Vagina (tissue), 2 donors: Measurements from ENCODE around the gene RLBP1. TPM values are rescaled to one million over a fixed set of nuclear protein-coding genes. Genes with fewer than 3 reads are reported as not detected.
"Not testable (repeated sequence)": the region's sequence is repeated elsewhere in the genome, so short reads cannot be mapped to it uniquely, and the experiment has no call there.

Source experiments
- DNase-seq, 2 donors: peaks; one replicate each; pipeline ENCODE4 v3.0.0-alpha.2; 2017; ENCODE audit errors: extremely low spot score in 2 of 2
- H3K27ac ChIP-seq: fragments of 200-600 bp; sonication (generic); one replicate; pipeline ENCODE4 v1.5.1; 2019
- H3K27me3 ChIP-seq: fragments of 200-600 bp; sonication (generic); one replicate; pipeline ENCODE4 v1.5.1; 2019
- H3K36me3 ChIP-seq, 2 donors: fragments of 200-600 bp; sonication (generic); one replicate each; pipeline ENCODE4 v1.5.1; 2017 to 2019
- H3K4me1 ChIP-seq: fragments of 200-600 bp; sonication (generic); one replicate; pipeline ENCODE4 v1.5.1; 2019
- H3K4me3 ChIP-seq, 2 donors: fragments of 200-600 bp; sonication (generic); 1 replicate in 1 of 2; 2 replicates in 1 of 2; pipeline ENCODE4 v1.5.1; 2016 to 2019
- H3K9me3 ChIP-seq: fragments of 200-600 bp; sonication (generic); one replicate; pipeline ENCODE4 v1.5.1; 2019
- POLR2A ChIP-seq, 2 donors: fragments of 450-650 bp; IDR thresholded peaks; one replicate each; pipeline ENCODE4 v1.6.1; 2017; ENCODE audit warnings: antibody characterized with exemption in 2 of 2, mild to moderate bottlenecking in 2 of 2, moderate library complexity in 2 of 2
- POLR2AphosphoS5 ChIP-seq, 2 donors: sonication (generic); formaldehyde crosslinking; IDR thresholded peaks; one replicate each; pipeline ENCODE4 v1.9.0; 2017; ENCODE audit warnings: antibody characterized with exemption in 2 of 2, mild to moderate bottlenecking in 2 of 2, low read depth in 1 of 2; ENCODE audit not compliant: insufficient read depth in 1 of 2
- intact Hi-C: fragments of 100-400 bp; cut with DNase I; formaldehyde crosslinking; loops from one replicate; pipeline ENCODE4 v1.15.1; 2023
- total RNA-seq: library from RNA; depleted of rRNA; stranded (reverse); fragments of >200 nt; gene quantifications from one replicate; pipeline ENCODE4 v1.2.3, GENCODE V29; 2016
- TF ChIP-seq, protein P1 (sequence below), 3 experiments: fragments of 450-650 bp in 2 of 3; fragments of 200-600 bp in 1 of 3; sonication (generic) in 1 of 3; IDR thresholded peaks; one replicate each; pipeline ENCODE4 v1.5.1; 2017 to 2019; ENCODE audit warnings: antibody characterized with exemption in 3 of 3, mild to moderate bottlenecking in 2 of 3, moderate library complexity in 2 of 3

RLBP1 gene
- total RNA-seq = not detected

DNA sequence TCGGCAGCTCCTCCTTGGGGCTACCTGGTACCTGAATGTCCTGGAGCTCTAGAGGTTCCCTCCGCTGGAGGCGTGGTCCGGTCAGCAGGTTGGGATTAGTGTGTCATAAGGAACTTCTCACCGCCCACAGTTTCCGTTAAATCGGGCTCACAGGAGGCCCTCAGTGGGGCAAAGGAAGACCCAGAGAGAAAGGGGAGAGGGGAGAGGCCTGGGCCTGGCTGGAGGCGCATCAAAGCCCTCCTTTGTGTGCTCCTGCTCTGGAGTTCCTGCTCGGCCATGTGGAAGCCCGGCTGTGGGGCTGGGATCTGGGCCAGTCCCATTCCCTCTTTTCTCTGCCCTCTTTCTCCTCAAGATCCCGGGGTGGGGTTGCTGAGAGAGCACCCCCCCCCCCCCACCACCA lies at the start of gene RLBP1:
RLBP1 (minus strand) TSS at position 37 of the 400 bp plus-strand sequence. CDS start 2,604 bp downstream, outside the sequence.
- H3K4me1 ChIP-seq = no peaks in the 10 kb centered on the region
- no peak within 1 kb of the TSS for H3K4me3 ChIP-seq
- TF ChIP-seq, protein P1, sequence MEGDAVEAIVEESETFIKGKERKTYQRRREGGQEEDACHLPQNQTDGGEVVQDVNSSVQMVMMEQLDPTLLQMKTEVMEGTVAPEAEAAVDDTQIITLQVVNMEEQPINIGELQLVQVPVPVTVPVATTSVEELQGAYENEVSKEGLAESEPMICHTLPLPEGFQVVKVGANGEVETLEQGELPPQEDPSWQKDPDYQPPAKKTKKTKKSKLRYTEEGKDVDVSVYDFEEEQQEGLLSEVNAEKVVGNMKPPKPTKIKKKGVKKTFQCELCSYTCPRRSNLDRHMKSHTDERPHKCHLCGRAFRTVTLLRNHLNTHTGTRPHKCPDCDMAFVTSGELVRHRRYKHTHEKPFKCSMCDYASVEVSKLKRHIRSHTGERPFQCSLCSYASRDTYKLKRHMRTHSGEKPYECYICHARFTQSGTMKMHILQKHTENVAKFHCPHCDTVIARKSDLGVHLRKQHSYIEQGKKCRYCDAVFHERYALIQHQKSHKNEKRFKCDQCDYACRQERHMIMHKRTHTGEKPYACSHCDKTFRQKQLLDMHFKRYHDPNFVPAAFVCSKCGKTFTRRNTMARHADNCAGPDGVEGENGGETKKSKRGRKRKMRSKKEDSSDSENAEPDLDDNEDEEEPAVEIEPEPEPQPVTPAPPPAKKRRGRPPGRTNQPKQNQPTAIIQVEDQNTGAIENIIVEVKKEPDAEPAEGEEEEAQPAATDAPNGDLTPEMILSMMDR (IDR thresholded peaks at IDR 0.05) = no peak
- no peak for TF ChIP-seq POLR2AphosphoS5 (IDR thresholded peaks at IDR 0.05; ENCODE audit: insufficient read depth in 1 of 2, low read depth in 1 of 2)
- TF ChIP-seq POLR2A (IDR thresholded peaks at IDR 0.05) = no peak
- no peak for DNase-seq
- no peaks in the 10 kb centered on the region for H3K27me3 ChIP-seq
- intact Hi-C loops = no loop called here
- H3K9me3 ChIP-seq = no peaks in the 10 kb centered on the region
- H3K36me3 ChIP-seq = no peaks in the 10 kb centered on the region
- H3K27ac ChIP-seq = no peak within 1 kb of the TSS

DNA sequence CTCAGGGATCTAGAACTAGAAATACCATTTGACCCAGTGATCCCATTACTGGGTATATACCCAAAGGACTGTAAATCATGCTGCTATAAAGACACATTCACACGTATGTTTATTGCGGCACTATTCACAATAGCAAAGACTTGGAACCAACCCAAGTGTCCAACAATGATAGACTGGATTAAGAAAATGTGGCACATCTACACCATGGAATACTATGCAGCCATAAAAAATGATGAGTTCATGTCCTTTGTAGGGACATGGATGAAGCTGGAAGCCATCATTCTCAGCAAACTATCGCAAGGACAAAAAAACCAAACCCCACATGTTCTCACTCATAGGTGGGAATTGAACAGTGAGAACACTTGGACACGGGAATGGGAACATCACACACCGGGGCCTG lies 28.8 kb upstream of the RLBP1 start:
- DNase-seq, H3K27me3 ChIP-seq, H3K4me1 ChIP-seq, H3K27ac ChIP-seq, H3K36me3 ChIP-seq, H3K4me3 ChIP-seq, H3K9me3 ChIP-seq: not testable (repeated sequence)
- intact Hi-C loops = loop anchor here (5.0 kb wide), 1 partner anchor 1143 kb away; no protein-coding TSS in a partner anchor

DNA sequence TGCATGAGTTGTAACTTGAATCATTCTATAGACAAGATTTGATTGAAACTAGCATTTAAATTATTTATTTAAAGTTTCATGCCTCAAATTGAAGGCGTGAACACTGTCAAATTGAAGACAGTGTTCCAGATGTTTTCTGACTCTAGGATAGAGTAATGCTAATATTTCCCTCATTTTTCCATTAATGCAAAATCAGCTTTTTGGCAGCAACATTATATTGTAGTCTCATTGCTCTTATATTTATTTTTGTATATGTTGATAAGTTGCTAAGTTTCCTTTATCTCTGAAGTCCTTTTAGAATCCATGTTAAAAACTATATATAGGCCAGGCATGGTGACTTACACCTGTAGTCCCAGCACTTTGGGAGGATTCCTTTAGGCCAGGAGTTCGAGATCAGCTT lies 27.2 kb upstream of the RLBP1 start:
- Histone ChIP-seq H3K27me3 (no peaks in the 10 kb centered on the region), H3K4me3 (no peak overlapping the region), H3K27ac (no peak overlapping the region), H3K9me3 (no peaks in the 10 kb centered on the region), H3K4me1 (peaks cover 11% of the 10 kb centered on the region), H3K36me3 (no peaks in the 10 kb centered on the region)
- TF ChIP-seq, protein P1 (IDR thresholded peaks at IDR 0.05) = no peak
- TF ChIP-seq POLR2AphosphoS5 (IDR thresholded peaks at IDR 0.05; ENCODE audit: insufficient read depth in 1 of 2, low read depth in 1 of 2) (no peak), POLR2A (IDR thresholded peaks at IDR 0.05) (no peak)
- DNase-seq = no peak
- intact Hi-C loops = no loop called here

DNA sequence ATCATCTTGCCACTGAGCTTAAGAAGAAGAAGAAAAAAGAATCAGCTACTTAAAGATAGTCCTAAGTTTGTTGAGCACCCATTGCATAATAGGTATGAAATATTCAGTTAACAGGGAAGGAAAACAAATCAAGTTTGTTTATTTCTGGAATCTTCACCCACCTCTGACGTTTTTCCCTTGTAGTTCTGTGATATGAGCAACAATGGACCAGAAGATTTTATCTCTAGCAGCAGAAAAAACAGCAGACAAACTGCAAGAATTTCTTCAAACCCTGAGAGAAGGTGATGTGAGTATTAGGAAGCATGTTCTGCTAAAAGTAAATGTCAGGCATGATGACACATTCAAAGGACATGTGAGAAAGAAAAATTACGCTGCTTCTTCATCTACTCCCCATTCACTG lies 26.1 kb upstream of the RLBP1 start:
- no peak for DNase-seq
- intact Hi-C loops = no loop called here

DNA sequence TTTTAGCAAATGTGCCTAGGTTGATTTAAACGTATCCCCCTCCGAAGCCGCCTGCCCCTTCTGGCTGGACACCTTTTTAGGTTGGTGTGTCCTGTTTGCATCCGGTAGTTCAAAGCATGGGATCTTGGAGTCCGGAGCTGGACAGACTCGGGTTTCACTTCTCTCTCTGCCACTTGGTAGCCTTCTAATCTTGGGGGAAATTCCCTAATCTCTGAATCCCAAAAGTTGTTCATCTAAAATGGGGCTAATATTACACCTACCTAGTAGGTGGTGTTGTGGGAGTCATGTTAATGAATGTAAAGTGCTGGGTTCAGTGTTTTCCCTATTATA lies 23.2 kb upstream of the RLBP1 start:
- TF ChIP-seq, protein P1 (IDR thresholded peaks at IDR 0.05) = no peak
- TF ChIP-seq POLR2AphosphoS5 (IDR thresholded peaks at IDR 0.05; ENCODE audit: insufficient read depth in 1 of 2, low read depth in 1 of 2) (no peak), POLR2A (IDR thresholded peaks at IDR 0.05) (no peak)
- intact Hi-C loops = no loop called here
- H3K27ac ChIP-seq = peak overlapping the region; percentile 67

More for the DNA sequence above, 26.1 kb upstream of the RLBP1 start:
- H3K36me3 ChIP-seq = no peaks in the 10 kb centered on the region
- TF ChIP-seq POLR2AphosphoS5 (IDR thresholded peaks at IDR 0.05; ENCODE audit: insufficient read depth in 1 of 2, low read depth in 1 of 2) (no peak), POLR2A (IDR thresholded peaks at IDR 0.05) (no peak)
- TF ChIP-seq, protein P1 (IDR thresholded peaks at IDR 0.05) = no peak
- H3K27me3 ChIP-seq = no peaks in the 10 kb centered on the region
- no peak overlapping the region for H3K27ac ChIP-seq
- H3K4me3 ChIP-seq = no peak overlapping the region
- H3K9me3 ChIP-seq = no peaks in the 10 kb centered on the region
- H3K4me1 ChIP-seq = peaks cover 18% of the 10 kb centered on the region

More for the DNA sequence above, 23.2 kb upstream of the RLBP1 start:
- H3K4me1 ChIP-seq = peaks cover 18% of the 10 kb centered on the region
- no peaks in the 10 kb centered on the region for H3K27me3 ChIP-seq
- H3K4me3 ChIP-seq = peak overlapping the region; percentile 58 to 79
- no peak for DNase-seq
- H3K36me3 ChIP-seq = no peaks in the 10 kb centered on the region
- no peaks in the 10 kb centered on the region for H3K9me3 ChIP-seq
